A549 (cell line): ENCODE results near the gene THADA. TPM values are rescaled to one million over a fixed set of nuclear protein-coding genes. Genes with fewer than 3 reads are reported as not detected.

ENCODE experiments used
- ATAC-seq, 2 experiments: fragments of 200-7000 bp in 1 of 2; fragments of >200 bp in 1 of 2; cut with Nextera tagmentation in 1 of 2; cut with Tn5 transposase in 1 of 2; 3 replicates each; pipeline versions ENCODE4 v1.8.0 to v1.9.1; 2018 to 2020; ENCODE audit warnings: mild to moderate bottlenecking in 1 of 2, moderate library complexity in 1 of 2
- CTCF ChIA-PET: fragments of 300-600 bp; sonication (Branson Sonifier 250); formaldehyde crosslinking; extraction: SDS; loops from one replicate; lab custom pipeline; 2021; ENCODE audit warnings: antibody characterized with exemption, inconsistent platforms; lab: Yijun Ruan, JAX
- POLR2A ChIA-PET: fragments of 350-600 bp; formaldehyde crosslinking; extraction: SDS; loops from one replicate; lab custom pipeline; 2021; ENCODE audit warnings: antibody characterized with exemption, inconsistent platforms; lab: Yijun Ruan, JAX
- DNase-seq, 2 experiments: peaks; one replicate each; pipeline versions ENCODE4 v3.0.0 to v3.0.0-alpha.2; 2011 to 2016; ENCODE audit warnings: low read depth in 1 of 2, low spot score in 1 of 2
- FAIRE-seq: peaks from 2 replicates; lab custom pipeline; 2011; peaks lifted over from hg19 to GRCh38; lab: Jason Lieb, UNC
- H3K27ac ChIP-seq, 2 experiments: fragments of >200 bp; sonication (Bioruptor Twin); formaldehyde crosslinking; 3 replicates each; pipeline ENCODE4 v1.5.1; 2016 to 2017
- H3K4me1 ChIP-seq: fragments of >200 bp; sonication (Bioruptor Twin); formaldehyde crosslinking; 3 replicates; pipeline ENCODE4 v1.6.1; 2016
- H3K4me2 ChIP-seq: fragments of >200 bp; sonication (Bioruptor Twin); formaldehyde crosslinking; 3 replicates; pipeline ENCODE4 v1.6.1; 2016
- H3K4me3 ChIP-seq: fragments of >200 bp; sonication (Bioruptor Twin); formaldehyde crosslinking; 3 replicates; pipeline ENCODE4 v1.5.1; 2016
- H3K9me3 ChIP-seq: fragments of >200 bp; sonication (Bioruptor Twin); formaldehyde crosslinking; 3 replicates; pipeline ENCODE4 v1.6.1; 2016
- CEBPB ChIP-seq, 2 experiments: fragments of >200 bp in 1 of 2; sonication (Bioruptor Twin) in 1 of 2; formaldehyde crosslinking in 1 of 2; IDR thresholded peaks; 2 replicates each; pipeline ENCODE4 v1.6.1; 2012 to 2016
- CHD2 ChIP-seq: fragments of 150-350 bp; IDR thresholded peaks from 2 replicates; pipeline ENCODE4 v1.6.1; 2014; ENCODE audit warnings: low read length; ENCODE audit not compliant: partially characterized antibody
- CHD4 ChIP-seq: fragments of 200-600 bp; sonication (generic); IDR thresholded peaks from 2 replicates; pipeline ENCODE4 v1.6.1; 2016; ENCODE audit warnings: antibody characterized with exemption, mild to moderate bottlenecking, borderline replicate concordance
- ESRRA ChIP-seq: fragments of 150-350 bp; IDR thresholded peaks from 2 replicates; pipeline ENCODE4 v1.6.1; 2014; ENCODE audit warnings: mild to moderate bottlenecking, low read length, borderline replicate concordance
- HDAC2 ChIP-seq: fragments of 200-600 bp; sonication (generic); IDR thresholded peaks from 2 replicates; pipeline ENCODE4 v1.6.1; 2016
- HEYL ChIP-seq: fragments of 250-450 bp; sonication (Bioruptor Pico); IDR thresholded peaks from 2 replicates; pipeline ENCODE4 v1.8.0; 2021; ENCODE audit warnings: mild to moderate bottlenecking, moderate library complexity
- HOXA7 ChIP-seq: fragments of 250-450 bp; sonication (Bioruptor Pico); IDR thresholded peaks from 2 replicates; pipeline ENCODE4 v1.5.0; 2020; ENCODE audit warnings: mild to moderate bottlenecking, moderate library complexity
- JUN ChIP-seq, 2 experiments: fragments of >200 bp; sonication (Bioruptor Twin); formaldehyde crosslinking; IDR thresholded peaks; 2 replicates in 1 of 2; 3 replicates in 1 of 2; pipeline ENCODE4 v1.6.1; 2016 to 2017
- JUNB ChIP-seq: fragments of >200 bp; sonication (Bioruptor Twin); formaldehyde crosslinking; IDR thresholded peaks from 2 replicates; pipeline ENCODE4 v1.6.1; 2016
- MAFK ChIP-seq: fragments of 450-650 bp; IDR thresholded peaks from 2 replicates; pipeline ENCODE4 v1.6.1; 2014; ENCODE audit not compliant: partially characterized antibody
- NPAS2 ChIP-seq: fragments of 250-450 bp; sonication (Bioruptor Pico); IDR thresholded peaks from 2 replicates; pipeline ENCODE4 v1.8.0; 2022; ENCODE audit warnings: mild to moderate bottlenecking, moderate library complexity, borderline replicate concordance
- NR3C1 ChIP-seq: fragments of >200 bp; sonication (Bioruptor Twin); formaldehyde crosslinking; IDR thresholded peaks from 3 replicates; pipeline ENCODE4 v1.6.1; 2017
- PHF8 ChIP-seq: fragments of 200-600 bp; sonication (generic); IDR thresholded peaks from 2 replicates; pipeline ENCODE4 v1.6.1; 2016; ENCODE audit warnings: low read depth, mild to moderate bottlenecking, antibody characterized with exemption, moderate library complexity, borderline replicate concordance
- POLR2A ChIP-seq: IDR thresholded peaks from 2 replicates; pipeline ENCODE4 v1.6.1; 2012; ENCODE audit warnings: mild to moderate bottlenecking, low read length
- POLR2AphosphoS2 ChIP-seq: conservative IDR thresholded peaks from 2 replicates; pipeline ENCODE4 v1.6.1; 2012; ENCODE audit warnings: low read length, improper control_type of control experiment, inconsistent platforms
- RARB ChIP-seq: fragments of 250-450 bp; sonication (Bioruptor Pico); IDR thresholded peaks from 2 replicates; pipeline ENCODE4 v1.8.0; 2021; ENCODE audit warnings: mild to moderate bottlenecking, moderate library complexity
- TFCP2L1 ChIP-seq: fragments of 250-450 bp; sonication (Bioruptor Pico); IDR thresholded peaks from 2 replicates; pipeline ENCODE4 v1.5.0; 2021; ENCODE audit warnings: mild to moderate bottlenecking
- TP53 ChIP-seq: fragments of 250-450 bp; sonication (Bioruptor Pico); IDR thresholded peaks from 2 replicates; pipeline ENCODE4 v1.5.0; 2021; ENCODE audit warnings: mild to moderate bottlenecking, moderate library complexity
- ZFP36 ChIP-seq: fragments of 450-650 bp; IDR thresholded peaks from 2 replicates; pipeline ENCODE4 v1.6.1; 2014; ENCODE audit warnings: borderline replicate concordance; ENCODE audit not compliant: partially characterized antibody
- WGBS: methylation state at CpG from one replicate; pipeline ENCODE4 v1.1.6; 2017; ENCODE audit errors: missing lambda C conversion rate; 5-methylcytosine and 5-hydroxymethylcytosine counted together
- polyA plus RNA-seq, 4 experiments: library from polyadenylated mRNA; depleted of rRNA in 3 of 4; stranded (reverse); fragments of >200 nt; fragmentation: RNase III in 1 of 4; extraction: RNeasy Plus Mini Kit Qiagen cat#74134 plus additional on column Dnase treatment in 1 of 4; gene quantifications; 2 replicates in 3 of 4; 3 replicates in 1 of 4; pipeline ENCODE4 v1.2.3, GENCODE V29; 2011 to 2017
- TF ChIP-seq, protein P1 (sequence below): fragments of 250-450 bp; sonication (Bioruptor Pico); IDR thresholded peaks from 2 replicates; pipeline ENCODE4 v1.5.0; 2021; ENCODE audit warnings: mild to moderate bottlenecking, moderate library complexity, borderline replicate concordance
- TF ChIP-seq, protein P2 (sequence below): fragments of >200 bp; sonication (Bioruptor Twin); formaldehyde crosslinking; IDR thresholded peaks from 3 replicates; pipeline ENCODE4 v1.6.1; 2016
- TF ChIP-seq, protein P3 (sequence below): IDR thresholded peaks from 2 replicates; pipeline ENCODE4 v1.6.1; 2012; ENCODE audit warnings: low read depth, borderline replicate concordance
- TF ChIP-seq, protein P4 (sequence below): IDR thresholded peaks from 2 replicates; pipeline ENCODE4 v1.6.1; 2012
- TF ChIP-seq, protein P5 (sequence below): fragments of 450-650 bp; IDR thresholded peaks from 2 replicates; pipeline ENCODE4 v1.6.1; 2014; ENCODE audit warnings: antibody characterized with exemption

Gene THADA
- polyA plus RNA-seq, 2 of the 4 experiments (the other 2 are of a cell fraction) = 21.8 to 37.9 TPM

DNA sequence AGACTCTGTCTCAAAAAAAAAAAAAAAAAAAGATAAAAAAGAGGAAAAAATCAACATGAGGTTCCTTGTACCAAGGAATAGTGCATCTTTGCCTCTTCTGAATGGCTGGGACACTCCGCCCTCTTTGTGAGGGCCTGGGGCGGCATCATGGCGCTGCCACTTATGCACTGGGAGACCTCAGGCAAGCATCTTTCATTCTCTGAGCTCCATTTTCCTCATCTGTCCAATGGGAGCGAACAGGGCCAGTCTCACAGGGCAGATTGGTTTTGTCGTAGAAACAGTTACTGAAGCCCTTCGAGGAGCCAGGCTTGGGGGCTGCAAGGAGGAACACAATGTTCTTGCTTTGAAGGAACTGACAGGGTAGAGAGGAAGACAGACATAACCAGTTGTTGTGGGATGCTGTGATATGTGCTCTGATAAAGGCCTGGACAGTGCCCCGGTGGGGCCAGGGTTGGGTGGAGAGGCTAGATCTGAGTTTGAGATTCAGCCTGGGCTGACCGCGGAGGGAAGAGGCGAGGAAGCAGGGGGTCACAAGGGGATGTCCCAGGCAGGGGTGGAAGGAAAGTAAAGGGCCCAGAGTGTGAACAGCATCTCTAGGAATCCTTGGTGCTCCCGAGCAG, 383.5 kb downstream of the THADA start:
- CTCF ChIA-PET = interaction anchor here (0.9 to 1.8 kb wide), 4 partner anchors 10 to 85 kb away, joined by 3 to 5 read pairs (median 4); no protein-coding TSS in a partner anchor
- DNase-seq = no peak
- WGBS = 91% methylated on average over 11 of the region's 11 CpGs
- no peak for TF ChIP-seq HDAC2
- no peak for ATAC-seq
- no peaks in the 10 kb centered on the region for H3K9me3 ChIP-seq
- peaks cover 13% of the 10 kb centered on the region for H3K4me1 ChIP-seq
- H3K4me3 ChIP-seq = no peak overlapping the region
- H3K4me2 ChIP-seq = no peak overlapping the region
- FAIRE-seq = no peak
- H3K27ac ChIP-seq = peak overlapping the region in 1 of 2 experiments; percentile 23; a peak in 2 of 6 replicates
- POLR2A ChIA-PET = interaction anchor here (1.2 kb wide), 1 partner anchor 384 kb away, joined by 3 read pairs; the partner anchor contains the start of gene THADA

DNA sequence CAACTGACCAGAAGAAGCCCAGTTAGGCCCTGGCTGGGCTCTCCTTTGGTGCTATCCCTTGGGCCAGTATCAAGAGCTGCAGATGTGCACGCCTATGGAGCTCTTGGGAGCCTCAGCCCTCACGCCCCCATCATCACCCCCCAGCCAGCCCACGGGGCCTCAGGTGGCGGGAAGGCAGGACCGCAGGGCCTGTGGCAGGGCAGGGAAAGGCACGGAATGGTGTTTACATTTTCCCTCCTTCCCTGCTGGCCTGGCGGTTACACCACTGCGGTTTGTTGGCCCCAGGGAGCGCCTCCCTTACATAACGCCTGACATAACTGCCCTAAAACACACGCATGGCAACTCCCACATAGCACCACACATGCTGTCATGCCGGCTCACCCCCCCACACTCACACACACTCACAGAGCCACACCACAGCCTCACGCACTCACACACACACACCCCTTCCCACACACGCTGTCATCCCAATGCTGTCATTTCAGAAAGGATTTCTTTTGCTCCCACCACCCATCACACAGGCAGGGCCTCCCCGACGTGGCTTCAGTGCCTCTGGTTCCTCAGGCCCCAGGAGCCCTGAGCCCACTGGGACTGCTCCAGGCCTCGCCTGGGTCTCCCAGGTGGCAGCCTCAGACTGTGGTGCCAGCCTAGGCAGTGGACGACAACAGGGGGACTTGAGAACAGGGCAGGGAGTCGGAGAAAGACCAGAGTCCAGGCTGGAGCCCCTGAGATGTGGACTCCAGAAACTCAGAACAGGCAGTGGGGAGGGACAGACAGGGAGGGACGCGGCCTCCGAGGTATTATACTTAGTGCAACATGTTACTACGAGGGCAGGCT, 385.2 kb downstream of the THADA start:
- ChIA-PET CTCF (interaction anchor here (1.0 to 2.0 kb wide), 6 partner anchors 14 to 382 kb away, joined by 3 to 6 read pairs (median 3); no protein-coding TSS in a partner anchor), POLR2A (no interaction called here)
- H3K9me3 ChIP-seq = no peaks in the 10 kb centered on the region
- H3K4me2 ChIP-seq = no peak overlapping the region
- ATAC-seq (0 out of 6 replicates have a peak, but pooled peaks of 1 of the 2 experiments have one; percentile 31), DNase-seq (no peak), FAIRE-seq (no peak)
- TF ChIP-seq CEBPB (IDR thresholded peaks at IDR 0.05) (no peak), ESRRA (no peak), NPAS2 (CRISPR knock-in tag) (no peak), PHF8 (no peak), ZFP36 (no peak), TFCP2L1 (CRISPR knock-in tag) (no peak), CHD4 (no peak), CHD2 (no peak), HEYL (CRISPR knock-in tag) (no peak), RARB (CRISPR knock-in tag) (no peak), NR3C1 (no peak)
- TF ChIP-seq, protein P1, sequence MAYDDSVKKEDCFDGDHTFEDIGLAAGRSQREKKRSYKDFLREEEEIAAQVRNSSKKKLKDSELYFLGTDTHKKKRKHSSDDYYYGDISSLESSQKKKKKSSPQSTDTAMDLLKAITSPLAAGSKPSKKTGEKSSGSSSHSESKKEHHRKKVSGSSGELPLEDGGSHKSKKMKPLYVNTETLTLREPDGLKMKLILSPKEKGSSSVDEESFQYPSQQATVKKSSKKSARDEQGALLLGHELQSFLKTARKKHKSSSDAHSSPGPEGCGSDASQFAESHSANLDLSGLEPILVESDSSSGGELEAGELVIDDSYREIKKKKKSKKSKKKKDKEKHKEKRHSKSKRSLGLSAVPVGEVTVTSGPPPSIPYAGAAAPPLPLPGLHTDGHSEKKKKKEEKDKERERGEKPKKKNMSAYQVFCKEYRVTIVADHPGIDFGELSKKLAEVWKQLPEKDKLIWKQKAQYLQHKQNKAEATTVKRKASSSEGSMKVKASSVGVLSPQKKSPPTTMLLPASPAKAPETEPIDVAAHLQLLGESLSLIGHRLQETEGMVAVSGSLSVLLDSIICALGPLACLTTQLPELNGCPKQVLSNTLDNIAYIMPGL (CRISPR knock-in tag) = no peak
- TF ChIP-seq, protein P2, sequence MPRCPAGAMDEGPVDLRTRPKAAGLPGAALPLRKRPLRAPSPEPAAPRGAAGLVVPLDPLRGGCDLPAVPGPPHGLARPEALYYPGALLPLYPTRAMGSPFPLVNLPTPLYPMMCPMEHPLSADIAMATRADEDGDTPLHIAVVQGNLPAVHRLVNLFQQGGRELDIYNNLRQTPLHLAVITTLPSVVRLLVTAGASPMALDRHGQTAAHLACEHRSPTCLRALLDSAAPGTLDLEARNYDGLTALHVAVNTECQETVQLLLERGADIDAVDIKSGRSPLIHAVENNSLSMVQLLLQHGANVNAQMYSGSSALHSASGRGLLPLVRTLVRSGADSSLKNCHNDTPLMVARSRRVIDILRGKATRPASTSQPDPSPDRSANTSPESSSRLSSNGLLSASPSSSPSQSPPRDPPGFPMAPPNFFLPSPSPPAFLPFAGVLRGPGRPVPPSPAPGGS = no peak
- H3K4me1 ChIP-seq = peaks cover 13% of the 10 kb centered on the region
- 85% methylated on average over 21 of the region's 23 CpGs for WGBS
- peak overlapping the region in 1 of 2 experiments; percentile 38; a peak in 1 of 6 replicates for H3K27ac ChIP-seq
- no peak overlapping the region for H3K4me3 ChIP-seq

DNA sequence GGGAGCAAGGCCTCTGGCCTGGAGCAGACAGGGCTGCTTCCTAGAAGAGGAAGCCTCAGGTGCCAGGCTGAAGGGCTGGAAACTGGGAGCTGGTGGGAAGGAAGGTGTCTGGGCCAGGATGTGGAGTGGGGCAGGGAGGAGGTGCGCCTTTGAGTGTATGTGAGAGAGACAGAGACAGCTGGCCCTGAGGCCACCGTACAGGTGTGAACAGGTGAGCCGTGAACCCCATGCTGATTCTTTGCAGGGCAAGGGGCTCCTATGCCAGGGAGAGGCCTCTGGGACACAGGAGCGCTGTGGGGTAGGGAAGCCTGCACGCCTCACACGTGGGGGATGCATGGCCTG, 385.7 kb downstream of the THADA start:
- ATAC-seq = no peak
- FAIRE-seq = no peak
- DNase-seq = no peak
- H3K4me3 ChIP-seq = no peak overlapping the region
- CTCF ChIA-PET = interaction anchor here (1.0 to 2.0 kb wide), 6 partner anchors 14 to 382 kb away, joined by 3 to 6 read pairs (median 3); no protein-coding TSS in a partner anchor
- no peak overlapping the region for H3K4me2 ChIP-seq
- 88% methylated on average over 6 of the region's 6 CpGs for WGBS
- POLR2A ChIA-PET = no interaction called here
- peaks cover 13% of the 10 kb centered on the region for H3K4me1 ChIP-seq
- TF ChIP-seq POLR2A = no peak
- TF ChIP-seq, protein P3, sequence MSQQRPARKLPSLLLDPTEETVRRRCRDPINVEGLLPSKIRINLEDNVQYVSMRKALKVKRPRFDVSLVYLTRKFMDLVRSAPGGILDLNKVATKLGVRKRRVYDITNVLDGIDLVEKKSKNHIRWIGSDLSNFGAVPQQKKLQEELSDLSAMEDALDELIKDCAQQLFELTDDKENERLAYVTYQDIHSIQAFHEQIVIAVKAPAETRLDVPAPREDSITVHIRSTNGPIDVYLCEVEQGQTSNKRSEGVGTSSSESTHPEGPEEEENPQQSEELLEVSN = no peak
- TF ChIP-seq HOXA7 (CRISPR knock-in tag) = no peak
- no peak for TF ChIP-seq ZFP36
- TF ChIP-seq, protein P4, sequence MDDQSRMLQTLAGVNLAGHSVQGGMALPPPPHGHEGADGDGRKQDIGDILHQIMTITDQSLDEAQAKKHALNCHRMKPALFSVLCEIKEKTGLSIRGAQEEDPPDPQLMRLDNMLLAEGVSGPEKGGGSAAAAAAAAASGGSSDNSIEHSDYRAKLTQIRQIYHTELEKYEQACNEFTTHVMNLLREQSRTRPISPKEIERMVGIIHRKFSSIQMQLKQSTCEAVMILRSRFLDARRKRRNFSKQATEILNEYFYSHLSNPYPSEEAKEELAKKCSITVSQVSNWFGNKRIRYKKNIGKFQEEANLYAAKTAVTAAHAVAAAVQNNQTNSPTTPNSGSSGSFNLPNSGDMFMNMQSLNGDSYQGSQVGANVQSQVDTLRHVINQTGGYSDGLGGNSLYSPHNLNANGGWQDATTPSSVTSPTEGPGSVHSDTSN = no peak
- no peak for TF ChIP-seq JUN (IDR thresholded peaks at IDR 0.05)
- TF ChIP-seq CHD2 = no peak
- TF ChIP-seq MAFK = no peak
- TF ChIP-seq TP53 (CRISPR knock-in tag) = no peak
- TF ChIP-seq, protein P5, sequence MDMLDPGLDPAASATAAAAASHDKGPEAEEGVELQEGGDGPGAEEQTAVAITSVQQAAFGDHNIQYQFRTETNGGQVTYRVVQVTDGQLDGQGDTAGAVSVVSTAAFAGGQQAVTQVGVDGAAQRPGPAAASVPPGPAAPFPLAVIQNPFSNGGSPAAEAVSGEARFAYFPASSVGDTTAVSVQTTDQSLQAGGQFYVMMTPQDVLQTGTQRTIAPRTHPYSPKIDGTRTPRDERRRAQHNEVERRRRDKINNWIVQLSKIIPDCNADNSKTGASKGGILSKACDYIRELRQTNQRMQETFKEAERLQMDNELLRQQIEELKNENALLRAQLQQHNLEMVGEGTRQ = no peak
- TF ChIP-seq TFCP2L1 (CRISPR knock-in tag) = no peak
- TF ChIP-seq JUNB = no peak
- no peak for TF ChIP-seq POLR2AphosphoS2
- TF ChIP-seq, all 56 proteins: peak for 0
- Histone ChIP-seq H3K9me3 (no peaks in the 10 kb centered on the region), H3K27ac (peak overlapping the region in 1 of 2 experiments; percentile 38; a peak in 2 of 6 replicates)
